PC-3 (cell line): ENCODE data around the gene IKZF1.

Source experiments
- CTCF ChIP-seq: fragments of 300-600 bp; sonication (generic); conservative IDR thresholded peaks from 2 replicates; pipeline ENCODE4 v1.5.1; 2017; ENCODE audit warnings: antibody characterized with exemption, low read depth, mild to moderate bottlenecking, low read length
- EZH2 ChIP-seq: fragments of 300-600 bp; sonication (generic); IDR thresholded peaks from one replicate; pipeline ENCODE4 v1.6.1; 2017; ENCODE audit warnings: antibody characterized with exemption, mild to moderate bottlenecking, low read length; ENCODE audit not compliant: unreplicated experiment
- EZH2phosphoT487 ChIP-seq: fragments of 300-600 bp; sonication (generic); IDR thresholded peaks from 2 replicates; pipeline ENCODE4 v1.6.1; 2018; ENCODE audit warnings: mild to moderate bottlenecking, antibody characterized with exemption, low read length, borderline replicate concordance

DNA sequence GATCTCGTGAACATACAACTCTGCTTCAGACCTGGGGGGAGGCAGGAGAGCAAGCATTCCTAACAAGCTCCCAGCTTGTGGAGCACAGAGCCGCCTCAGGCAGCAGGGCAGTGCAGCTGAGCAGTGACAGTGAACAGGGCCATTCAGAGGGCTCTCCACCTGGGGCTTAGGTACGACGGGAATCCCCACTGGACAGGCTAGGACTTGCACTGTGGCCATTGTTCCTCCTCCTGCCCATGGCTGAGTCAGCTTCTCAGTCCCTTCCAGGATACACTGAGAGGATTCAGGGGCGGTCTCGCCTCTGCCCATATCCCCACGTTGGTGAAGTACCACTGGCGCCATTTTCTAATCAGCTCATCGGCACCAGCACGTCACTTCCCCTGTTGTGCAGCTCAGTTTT, 74.6 kb downstream of the IKZF1 start:
- TF ChIP-seq EZH2phosphoT487 = no peak
- TF ChIP-seq CTCF = no peak
- no peak for TF ChIP-seq EZH2
